Breast epithelium (tissue), 3 donors: ENCODE measurements around the gene THOP1.

ENCODE experiments used
- CTCF ChIP-seq, 3 donors: fragments of 450-650 bp; IDR thresholded peaks; one replicate each; pipeline ENCODE4 v1.5.1; 2016 to 2017; ENCODE audit warnings: antibody characterized with exemption in 3 of 3, mild to moderate bottlenecking in 3 of 3, moderate library complexity in 3 of 3
- POLR2AphosphoS5 ChIP-seq, 3 donors: sonication (generic); formaldehyde crosslinking; IDR thresholded peaks; one replicate each; pipeline ENCODE4 v1.6.1; 2017; ENCODE audit warnings: antibody characterized with exemption in 3 of 3

DNA sequence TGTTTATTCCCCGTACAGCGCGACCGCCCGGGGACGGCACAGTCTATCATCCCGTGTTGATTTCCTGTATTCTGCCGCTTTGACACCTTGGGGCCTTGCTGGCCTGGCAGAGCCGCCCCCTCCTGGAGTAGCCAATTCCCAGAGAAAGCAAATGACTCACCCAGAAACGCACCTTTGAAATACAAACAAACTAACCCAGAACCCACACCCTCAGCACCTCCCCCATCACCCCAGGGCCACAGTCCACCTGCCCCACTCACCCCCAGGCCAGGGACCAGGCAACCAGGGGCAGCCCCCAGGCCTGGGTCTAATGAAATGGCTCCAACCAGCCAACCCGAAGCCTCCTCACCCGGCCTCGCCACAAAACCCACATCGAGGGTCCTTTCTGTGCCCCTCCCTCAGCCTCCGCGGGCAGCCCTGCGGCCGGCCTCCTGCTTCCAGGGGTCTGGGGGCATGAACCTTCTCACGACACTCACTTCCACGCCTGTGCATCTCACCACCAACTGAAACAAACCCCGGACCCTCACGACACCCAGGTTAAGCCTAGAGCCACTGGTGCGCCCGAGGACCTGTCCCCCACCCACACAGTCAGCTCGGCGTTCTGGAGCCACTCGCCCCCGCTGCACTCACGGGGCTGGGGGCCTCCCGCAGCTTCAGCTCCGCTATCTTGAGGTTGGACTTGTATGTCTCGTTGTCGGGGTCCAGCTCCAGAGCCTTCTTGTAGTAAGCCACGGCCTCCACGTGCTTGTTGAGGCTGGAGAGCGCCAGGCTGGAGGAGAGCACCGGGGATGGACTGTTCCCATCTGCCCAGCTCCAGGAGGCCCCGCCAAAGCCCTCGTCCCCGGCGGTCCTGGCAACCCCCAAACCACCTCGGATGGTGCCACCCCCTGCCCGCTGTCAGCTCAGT is 23.2 kb upstream of the THOP1 start:
- TF ChIP-seq CTCF (IDR thresholded peaks at IDR 0.05) (no peak), POLR2AphosphoS5 (IDR thresholded peaks at IDR 0.05) (no peak)
